SK-N-SH treated with all-trans-retinoic acid at 6 μM for 48 hours (cell line): Measurements from ENCODE around the gene CENPT.
A peak's percentile ranks its signal among the peaks of the same experiment; 100 is the strongest.
"Not testable (repeated sequence)": the region's sequence is repeated elsewhere in the genome, so short reads cannot be mapped to it uniquely, and the experiment has no call there.

Experiments
- ATAC-seq: fragments of 200-7000 bp; cut with Tn5 transposase; 3 replicates; pipeline ENCODE4 v1.9.1; 2020; ENCODE audit warnings: mild to moderate bottlenecking, moderate library complexity
- ARNTL ChIP-seq: fragments of 450-650 bp; formaldehyde crosslinking; IDR thresholded peaks from 2 replicates; pipeline ENCODE4 v1.5.0; 2020; ENCODE audit warnings: low read depth, mild to moderate bottlenecking, moderate library complexity, borderline replicate concordance
- BACH2 ChIP-seq: fragments of 250-450 bp; sonication (Bioruptor Pico); IDR thresholded peaks from 2 replicates; pipeline ENCODE4 v1.9.0; 2021; ENCODE audit warnings: mild to moderate bottlenecking, borderline replicate concordance
- CREB5 ChIP-seq: fragments of 250-450 bp; sonication (Bioruptor Pico); IDR thresholded peaks from 2 replicates; pipeline ENCODE4 v1.5.1; 2020; ENCODE audit warnings: low read depth, mild to moderate bottlenecking, moderate library complexity
- CSDC2 ChIP-seq: fragments of 250-450 bp; sonication (Bioruptor Pico); IDR thresholded peaks from 2 replicates; pipeline ENCODE4 v1.5.0; 2020; ENCODE audit warnings: mild to moderate bottlenecking, moderate library complexity
- ESRRG ChIP-seq: fragments of 250-450 bp; sonication (Bioruptor Pico); IDR thresholded peaks from 2 replicates; pipeline ENCODE4 v1.6.1; 2021; ENCODE audit warnings: mild to moderate bottlenecking
- OSR1 ChIP-seq: fragments of 250-450 bp; sonication (Bioruptor Pico); IDR thresholded peaks from 2 replicates; pipeline ENCODE4 v1.8.0; 2022; ENCODE audit warnings: moderate library complexity, mild to moderate bottlenecking, inconsistent platforms
- PATZ1 ChIP-seq: fragments of 250-450 bp; sonication (Bioruptor Pico); IDR thresholded peaks from 2 replicates; pipeline ENCODE4 v1.8.0; 2020; ENCODE audit warnings: mild to moderate bottlenecking, moderate library complexity, borderline replicate concordance
- RARB ChIP-seq: fragments of 250-450 bp; sonication (Bioruptor Pico); IDR thresholded peaks from 2 replicates; pipeline ENCODE4 v1.8.0; 2021; ENCODE audit warnings: mild to moderate bottlenecking, moderate library complexity
- TCF4 ChIP-seq: fragments of 250-450 bp; sonication (Bioruptor Pico); IDR thresholded peaks from 2 replicates; pipeline ENCODE4 v1.8.0; 2021; ENCODE audit warnings: mild to moderate bottlenecking, moderate library complexity, borderline replicate concordance
- TSHZ2 ChIP-seq: fragments of 250-450 bp; sonication (Bioruptor Pico); IDR thresholded peaks from 2 replicates; pipeline ENCODE4 v1.5.0; 2020; ENCODE audit warnings: mild to moderate bottlenecking, moderate library complexity
- ZC3H10 ChIP-seq: fragments of 250-450 bp; sonication (Bioruptor Pico); IDR thresholded peaks from 2 replicates; pipeline ENCODE4 v1.5.1; 2021; ENCODE audit warnings: mild to moderate bottlenecking, moderate library complexity
- ZFP3 ChIP-seq: fragments of 250-450 bp; sonication (Bioruptor Pico); IDR thresholded peaks from 2 replicates; pipeline ENCODE4 v1.5.0; 2020; ENCODE audit warnings: mild to moderate bottlenecking, moderate library complexity
- ZFP30 ChIP-seq: fragments of 450-650 bp; formaldehyde crosslinking; IDR thresholded peaks from 2 replicates; pipeline ENCODE4 v1.5.0; 2022; ENCODE audit warnings: mild to moderate bottlenecking, moderate library complexity
- ZNF565 ChIP-seq: fragments of 450-650 bp; formaldehyde crosslinking; conservative IDR thresholded peaks from 2 replicates; pipeline ENCODE4 v1.5.0; 2020; ENCODE audit warnings: low read depth, mild to moderate bottlenecking, moderate library complexity
- ZNF70 ChIP-seq: fragments of 450-650 bp; formaldehyde crosslinking; IDR thresholded peaks from 2 replicates; pipeline ENCODE4 v1.5.0; 2020; ENCODE audit warnings: mild to moderate bottlenecking, moderate library complexity
- ZNF8 ChIP-seq: fragments of 450-650 bp; formaldehyde crosslinking; IDR thresholded peaks from 2 replicates; pipeline ENCODE4 v1.5.0; 2020; ENCODE audit warnings: mild to moderate bottlenecking, moderate library complexity
- TF ChIP-seq, protein P1 (sequence below): fragments of 250-450 bp; sonication (Bioruptor Pico); IDR thresholded peaks from 2 replicates; pipeline ENCODE4 v1.5.1; 2021; ENCODE audit warnings: mild to moderate bottlenecking, moderate library complexity
- TF ChIP-seq, protein P2 (sequence below): fragments of 250-450 bp; sonication (Bioruptor Pico); IDR thresholded peaks from 2 replicates; pipeline ENCODE4 v1.8.0; 2021; ENCODE audit warnings: low read depth, mild to moderate bottlenecking, moderate library complexity, borderline replicate concordance

Gene CENPT

DNA sequence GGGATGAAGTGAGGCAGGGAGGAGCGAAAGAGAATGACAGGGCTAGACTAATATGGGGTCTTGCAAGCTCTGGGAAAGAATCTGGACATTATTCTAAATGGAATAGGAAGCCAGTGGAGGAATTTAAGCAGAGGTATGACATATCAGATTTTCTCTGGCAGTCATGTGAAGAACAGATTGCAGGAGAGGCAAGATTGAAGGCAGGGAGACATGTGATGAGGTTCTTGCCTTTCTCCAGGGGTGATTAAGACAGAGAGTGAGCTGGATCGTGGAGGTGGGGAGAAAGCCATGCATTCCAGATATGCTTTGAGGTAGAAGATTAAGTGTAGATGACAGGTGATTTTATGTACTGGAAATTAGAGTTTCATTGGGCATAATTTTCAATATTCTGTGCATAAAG lies 9.7 kb downstream of the CENPT start:
- no peak for TF ChIP-seq CSDC2 (CRISPR knock-in tag)
- no peak for TF ChIP-seq OSR1 (CRISPR knock-in tag)
- no peak for TF ChIP-seq BACH2
- TF ChIP-seq ZNF565 (CRISPR knock-in tag), result no peak
- TF ChIP-seq ZNF70 (CRISPR knock-in tag), result no peak
- no peak for TF ChIP-seq TCF4
- TF ChIP-seq, protein P1, sequence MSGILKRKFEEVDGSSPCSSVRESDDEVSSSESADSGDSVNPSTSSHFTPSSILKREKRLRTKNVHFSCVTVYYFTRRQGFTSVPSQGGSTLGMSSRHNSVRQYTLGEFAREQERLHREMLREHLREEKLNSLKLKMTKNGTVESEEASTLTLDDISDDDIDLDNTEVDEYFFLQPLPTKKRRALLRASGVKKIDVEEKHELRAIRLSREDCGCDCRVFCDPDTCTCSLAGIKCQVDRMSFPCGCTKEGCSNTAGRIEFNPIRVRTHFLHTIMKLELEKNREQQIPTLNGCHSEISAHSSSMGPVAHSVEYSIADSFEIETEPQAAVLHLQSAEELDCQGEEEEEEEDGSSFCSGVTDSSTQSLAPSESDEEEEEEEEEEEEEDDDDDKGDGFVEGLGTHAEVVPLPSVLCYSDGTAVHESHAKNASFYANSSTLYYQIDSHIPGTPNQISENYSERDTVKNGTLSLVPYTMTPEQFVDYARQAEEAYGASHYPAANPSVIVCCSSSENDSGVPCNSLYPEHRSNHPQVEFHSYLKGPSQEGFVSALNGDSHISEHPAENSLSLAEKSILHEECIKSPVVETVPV, result no peak
- ATAC-seq, result no peak

GRCh38 chr16:67837190-67837589 lies 10.3 kb downstream of the CENPT start:
- not testable (repeated sequence) for ATAC-seq

- TF ChIP-seq RARB (CRISPR knock-in tag), result no peak
- TF ChIP-seq ZNF8 (CRISPR knock-in tag), result no peak
- no peak for TF ChIP-seq ARNTL
- no peak for TF ChIP-seq CSDC2 (CRISPR knock-in tag)
- TF ChIP-seq OSR1 (CRISPR knock-in tag), result no peak
- no peak for TF ChIP-seq PATZ1 (CRISPR knock-in tag)
- TF ChIP-seq TSHZ2 (CRISPR knock-in tag), result no peak
- TF ChIP-seq BACH2, result no peak
- ATAC-seq, result no peak
Observed at GRCh38 chr16:67834242-67834614, 13.3 kb downstream of the CENPT start.

DNA sequence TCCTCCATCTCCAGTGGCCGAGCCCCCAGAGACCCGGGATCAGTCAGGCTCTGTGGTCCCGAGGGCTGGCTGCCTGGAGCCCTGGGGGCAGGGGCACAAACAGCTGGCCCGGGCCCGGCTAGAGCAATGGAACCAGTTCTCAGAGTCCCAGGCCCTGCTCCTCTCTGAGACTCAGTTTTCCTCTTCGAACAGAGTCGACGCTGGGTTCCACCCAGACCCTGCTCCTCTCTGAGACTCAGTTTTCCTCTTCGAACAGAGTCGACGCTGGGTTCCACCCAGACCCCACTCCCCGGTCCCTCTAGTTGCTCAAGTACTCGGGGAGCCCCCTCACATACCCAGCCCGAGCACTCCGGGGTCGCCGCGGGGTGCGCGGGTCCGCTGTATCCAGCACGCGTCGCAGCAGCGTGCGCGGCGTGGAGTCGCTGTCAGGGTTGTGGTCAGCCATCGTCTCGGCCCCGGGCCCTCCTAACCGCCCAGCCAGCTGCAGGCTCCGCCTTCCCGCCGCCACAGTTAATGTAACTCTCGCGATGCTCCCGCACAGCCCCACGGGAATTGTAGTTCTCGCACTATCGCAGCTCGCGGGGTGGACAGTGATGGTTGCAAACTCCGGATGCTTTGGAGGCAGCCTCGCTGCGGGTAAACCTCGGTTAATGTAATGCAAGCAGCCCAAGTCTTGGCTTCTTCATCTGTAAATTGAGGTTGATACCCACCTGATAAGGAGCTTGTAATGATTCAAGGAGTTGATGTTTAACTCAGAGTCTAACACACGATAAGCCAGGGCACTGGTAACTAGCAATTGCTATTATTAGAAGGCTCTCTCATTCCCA lies 13.9 kb downstream of the CENPT start:
- TF ChIP-seq, protein P2, sequence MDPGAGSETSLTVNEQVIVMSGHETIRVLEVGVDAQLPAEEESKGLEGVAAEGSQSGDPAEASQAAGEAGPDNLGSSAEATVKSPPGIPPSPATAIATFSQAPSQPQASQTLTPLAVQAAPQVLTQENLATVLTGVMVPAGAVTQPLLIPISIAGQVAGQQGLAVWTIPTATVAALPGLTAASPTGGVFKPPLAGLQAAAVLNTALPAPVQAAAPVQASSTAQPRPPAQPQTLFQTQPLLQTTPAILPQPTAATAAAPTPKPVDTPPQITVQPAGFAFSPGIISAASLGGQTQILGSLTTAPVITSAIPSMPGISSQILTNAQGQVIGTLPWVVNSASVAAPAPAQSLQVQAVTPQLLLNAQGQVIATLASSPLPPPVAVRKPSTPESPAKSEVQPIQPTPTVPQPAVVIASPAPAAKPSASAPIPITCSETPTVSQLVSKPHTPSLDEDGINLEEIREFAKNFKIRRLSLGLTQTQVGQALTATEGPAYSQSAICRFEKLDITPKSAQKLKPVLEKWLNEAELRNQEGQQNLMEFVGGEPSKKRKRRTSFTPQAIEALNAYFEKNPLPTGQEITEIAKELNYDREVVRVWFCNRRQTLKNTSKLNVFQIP, result no peak
- TF ChIP-seq CREB5 (no peak), ZC3H10 (CRISPR knock-in tag) (no peak)
- TF ChIP-seq, all 23 proteins: peak for 0
- peak; percentile 99 for ATAC-seq

- ATAC-seq, result peak; percentile 65
- TF ChIP-seq ZFP3 (CRISPR knock-in tag), result no peak
- TF ChIP-seq, protein P2, result no peak
- TF ChIP-seq ZFP30 (CRISPR knock-in tag), result no peak
- TF ChIP-seq, protein P1, result no peak
- no peak for TF ChIP-seq CSDC2 (CRISPR knock-in tag)
- no peak for TF ChIP-seq CREB5
- TF ChIP-seq PATZ1 (CRISPR knock-in tag), result no peak
- no peak for TF ChIP-seq ESRRG (CRISPR knock-in tag)
Observed at GRCh38 chr16:67833030-67833414, 14.5 kb downstream of the CENPT start.
